C4-2B (cell line): ENCODE data around the gene SNED1.

ENCODE experiments used
- CTCF ChIP-seq: fragments of 450-650 bp; conservative IDR thresholded peaks from 2 replicates; pipeline ENCODE4 v1.5.1; 2017; ENCODE audit warnings: mild to moderate bottlenecking
- ZFX ChIP-seq: fragments of 450-650 bp; IDR thresholded peaks from 2 replicates; pipeline ENCODE4 v1.6.1; 2017

GRCh38 chr2:241099246-241099645, 100.8 kb downstream of the SNED1 start:
- TF ChIP-seq CTCF, result no peak
- no peak for TF ChIP-seq ZFX
